HG03521 (cell line): ENCODE data around the gene PLXNB2.

Experiments used
- ATAC-seq: cut with Tn5 transposase; IDR thresholded peaks from one replicate; pipeline ENCODE4 v1.9.1; 2021; ENCODE audit warnings: mild to moderate bottlenecking, moderate library complexity; ENCODE audit not compliant: unreplicated experiment

PLXNB2 gene

DNA sequence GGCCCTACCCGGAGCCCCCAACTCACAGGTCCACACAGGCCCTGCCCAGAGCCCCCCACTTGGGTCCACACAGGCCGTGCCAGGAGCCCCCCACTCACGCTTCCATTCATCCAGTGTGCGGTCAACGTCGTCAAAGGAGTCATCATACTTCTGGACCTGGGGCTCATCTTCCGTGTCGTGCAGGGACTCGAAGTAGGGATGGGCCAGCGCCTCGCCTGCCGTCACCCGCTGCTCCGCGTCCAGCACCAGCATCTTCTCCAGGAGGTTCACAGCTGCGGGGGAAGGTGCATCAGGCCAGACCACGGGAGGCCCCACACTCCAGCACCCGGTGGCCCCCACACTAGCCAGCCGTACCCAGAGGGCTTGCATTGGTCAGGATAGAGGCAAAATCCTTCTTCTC, 52.3 kb downstream of the PLXNB2 start:
- no peak for ATAC-seq

DNA sequence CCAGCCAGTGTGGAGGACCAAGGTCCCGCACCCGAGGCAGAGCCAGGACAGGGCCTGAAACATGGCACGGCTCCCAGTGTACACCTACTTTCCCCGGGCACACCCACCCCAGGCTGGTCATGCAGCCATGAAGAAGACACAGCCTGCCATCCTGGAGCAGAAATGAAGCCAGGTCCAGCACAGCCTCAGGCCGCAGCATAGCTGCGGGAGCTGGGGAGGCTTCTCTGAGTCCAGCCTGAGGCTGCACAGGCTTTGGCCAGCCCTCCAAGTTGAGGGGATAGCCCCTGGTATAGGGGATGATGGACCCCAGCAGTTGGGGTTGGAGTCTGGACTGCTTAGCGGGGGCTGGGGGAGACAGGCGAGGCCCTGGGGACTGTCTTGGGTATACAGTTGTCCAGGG, 53.5 kb downstream of the PLXNB2 start:
- ATAC-seq, result no peak

DNA sequence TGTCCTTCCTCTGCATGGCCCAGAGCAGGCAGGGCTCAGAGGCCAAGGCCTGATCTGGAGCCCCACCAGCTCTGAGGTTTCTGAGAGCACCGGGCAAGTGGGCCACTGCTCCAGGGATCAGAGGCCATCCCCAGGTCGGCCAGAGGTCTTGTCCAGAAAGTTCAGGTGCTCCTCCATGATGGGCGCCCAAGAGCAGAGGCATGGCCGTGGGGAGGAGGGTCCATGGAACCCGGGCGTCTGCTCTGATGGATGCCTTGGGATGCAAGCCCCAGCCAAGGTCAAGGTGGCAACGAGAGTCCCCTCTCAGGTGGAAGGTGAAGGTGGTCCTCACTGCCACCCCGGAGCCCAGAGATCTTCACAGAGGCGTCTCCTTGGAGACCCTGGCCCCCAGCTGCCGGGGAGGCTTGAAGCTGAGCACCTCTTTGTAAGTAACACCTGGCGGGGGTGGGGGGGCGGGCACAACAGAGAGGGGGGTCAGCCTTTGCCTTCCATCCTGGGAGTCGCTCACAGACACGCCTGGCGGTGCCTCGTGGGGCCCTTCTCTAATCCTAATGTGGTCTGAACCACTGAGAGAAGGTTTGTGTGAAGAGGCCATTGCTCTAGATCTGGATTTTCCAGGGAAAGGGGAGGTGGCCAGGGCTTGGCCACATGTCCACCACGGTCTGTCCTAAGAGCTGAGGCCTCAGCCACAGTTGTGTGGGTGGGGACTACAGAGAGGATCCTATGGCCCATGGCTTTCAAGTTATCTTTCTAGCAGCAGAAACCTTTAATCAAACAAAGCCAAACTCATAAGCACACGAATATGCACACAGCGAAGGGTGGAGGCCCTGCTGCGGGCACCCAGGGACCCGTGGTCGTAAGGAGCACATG, 54.2 kb downstream of the PLXNB2 start:
- no peak for ATAC-seq

DNA sequence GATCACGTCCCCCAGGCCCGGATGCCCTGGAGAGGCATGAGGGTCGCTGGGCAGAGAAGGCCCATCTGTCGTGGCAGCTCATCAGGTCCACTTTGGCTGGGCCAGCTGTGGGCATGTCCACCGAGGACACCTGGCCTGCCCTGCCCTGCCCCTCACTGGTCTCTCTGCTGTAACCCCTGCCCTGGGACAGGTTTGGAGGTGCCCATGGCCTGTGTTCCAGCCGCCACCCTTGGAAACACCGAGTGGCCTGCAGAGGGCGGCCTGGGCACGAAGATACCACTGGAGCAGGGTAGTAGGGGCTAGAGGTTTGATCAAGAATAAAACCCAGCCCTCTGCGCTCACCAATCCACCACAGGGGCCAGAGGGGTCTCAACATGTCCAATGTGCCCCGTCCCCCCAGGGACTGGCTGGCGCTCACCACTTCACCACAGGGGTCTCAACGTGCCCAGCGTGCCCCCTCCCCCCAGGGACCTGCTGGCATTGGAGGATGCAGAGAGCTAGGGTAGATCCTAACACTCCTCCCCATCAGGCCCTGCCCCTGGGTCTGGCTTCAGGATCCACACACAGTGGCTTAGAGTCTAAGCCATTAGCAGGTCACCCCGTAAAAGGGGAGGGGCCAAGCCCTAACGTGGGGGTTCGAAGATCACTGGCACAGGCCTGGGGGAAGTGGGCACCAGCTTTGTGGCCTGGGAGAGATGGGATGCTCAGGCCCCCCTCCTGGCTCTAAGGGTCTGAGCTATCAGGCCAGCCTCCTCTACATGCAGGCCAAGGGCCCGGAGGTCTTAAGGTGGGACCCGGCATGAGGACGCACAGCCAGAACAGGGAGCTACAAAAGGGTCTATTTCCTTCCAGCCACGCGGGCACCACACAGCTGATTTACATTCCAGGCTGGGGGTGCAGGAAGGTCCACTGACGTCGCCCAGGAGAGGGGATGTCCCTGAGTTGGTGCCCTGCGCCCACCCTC, 55.1 kb downstream of the PLXNB2 start:
- ATAC-seq, result no peak

DNA sequence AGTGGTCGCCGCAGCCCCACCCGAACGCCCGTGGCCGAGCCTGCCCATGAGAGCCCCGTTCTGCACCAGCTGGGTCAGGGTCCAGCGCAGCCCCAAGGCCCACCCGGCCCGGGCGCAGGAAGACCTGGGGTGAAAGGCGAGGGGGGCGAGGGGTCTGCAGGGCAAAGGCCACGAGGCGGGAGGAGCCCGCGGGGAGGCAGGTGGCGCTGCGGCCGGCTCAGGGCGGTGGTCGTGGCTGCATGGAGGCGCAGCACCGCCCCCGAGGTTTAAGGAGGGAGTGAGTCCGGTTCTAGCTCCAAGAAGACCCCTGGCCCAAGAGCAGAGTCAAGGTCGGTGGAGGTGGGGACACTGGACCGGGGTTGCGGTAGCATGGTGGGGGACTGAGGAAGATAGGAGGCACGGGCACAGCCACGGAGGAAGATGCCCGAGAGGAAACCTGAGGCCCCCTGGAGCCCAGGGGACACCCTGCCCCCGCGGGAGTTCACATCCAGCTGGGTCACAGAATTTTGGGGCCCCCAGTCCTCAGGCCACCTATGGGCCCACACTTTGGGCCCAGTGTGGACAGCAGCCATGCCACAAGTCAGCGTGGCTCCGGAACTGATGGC, 55.9 kb downstream of the PLXNB2 start:
- no peak for ATAC-seq

DNA sequence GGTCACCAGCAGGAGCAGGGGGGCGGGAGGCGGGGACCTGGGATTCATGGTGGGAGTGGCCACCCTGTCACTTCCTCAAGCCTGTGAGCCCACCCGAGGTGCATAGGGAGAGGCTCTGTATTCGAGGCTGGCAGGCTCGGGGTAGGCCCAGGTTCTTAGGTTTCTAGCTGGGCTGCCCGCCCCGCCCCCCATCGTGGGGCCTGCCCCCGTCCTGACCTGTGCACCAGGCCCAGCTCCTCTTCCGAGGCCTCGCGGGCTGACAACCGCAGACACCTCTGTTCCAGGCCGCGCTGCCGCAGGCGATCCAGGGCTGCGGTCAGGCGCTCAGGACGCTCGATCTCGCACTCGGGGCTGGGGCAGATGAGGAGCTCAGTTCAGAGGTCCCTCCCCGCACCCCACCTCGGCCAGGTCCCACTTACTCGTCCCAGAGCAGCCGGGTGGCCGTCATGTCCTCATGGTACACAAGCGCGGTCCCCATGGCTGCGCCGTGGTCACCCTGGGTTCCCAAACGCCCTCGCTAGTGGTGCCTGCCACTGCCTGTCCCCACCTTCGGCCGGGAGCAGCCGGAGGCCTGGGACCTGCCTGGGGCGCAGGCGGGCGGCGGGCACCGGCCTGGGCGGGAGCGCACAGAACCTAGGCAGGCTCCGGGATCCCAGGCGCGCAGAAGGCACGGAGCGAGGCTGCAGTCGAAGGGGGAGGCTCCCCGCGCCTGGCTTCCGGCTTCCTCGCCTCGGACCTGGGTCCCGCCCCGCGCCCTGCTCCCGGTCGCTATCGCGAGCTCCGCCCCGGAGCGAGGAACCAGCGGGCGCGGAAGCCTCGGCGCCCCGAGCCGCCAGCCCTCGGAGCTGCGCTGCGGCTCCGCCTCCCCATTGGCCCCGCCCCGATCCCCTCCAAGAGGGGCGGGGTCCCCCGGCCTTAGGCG, 56.6 kb downstream of the PLXNB2 start, which contains the start of gene HDAC10:
HDAC10 (minus strand) TSS at position 711 of the 922 bp plus-strand sequence; CDS start at position 478, 233 bp downstream.
- ATAC-seq, result peak; percentile 56

DNA sequence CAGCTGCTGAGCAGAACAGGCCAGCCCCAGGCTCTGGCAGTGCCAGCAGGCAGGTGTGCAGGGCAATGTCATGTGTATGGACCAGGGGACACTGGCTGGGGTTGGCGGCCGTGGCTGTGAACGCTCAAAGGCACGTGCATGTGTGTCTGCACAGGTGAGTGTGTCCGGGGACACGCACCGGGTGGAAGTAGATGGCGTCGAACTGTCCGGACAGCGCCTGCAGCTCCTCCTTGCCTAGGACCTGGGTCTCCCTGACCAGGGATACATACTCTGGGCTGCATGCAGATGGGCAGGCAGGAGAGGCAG, 57.2 kb downstream of the PLXNB2 start:
- no peak for ATAC-seq

DNA sequence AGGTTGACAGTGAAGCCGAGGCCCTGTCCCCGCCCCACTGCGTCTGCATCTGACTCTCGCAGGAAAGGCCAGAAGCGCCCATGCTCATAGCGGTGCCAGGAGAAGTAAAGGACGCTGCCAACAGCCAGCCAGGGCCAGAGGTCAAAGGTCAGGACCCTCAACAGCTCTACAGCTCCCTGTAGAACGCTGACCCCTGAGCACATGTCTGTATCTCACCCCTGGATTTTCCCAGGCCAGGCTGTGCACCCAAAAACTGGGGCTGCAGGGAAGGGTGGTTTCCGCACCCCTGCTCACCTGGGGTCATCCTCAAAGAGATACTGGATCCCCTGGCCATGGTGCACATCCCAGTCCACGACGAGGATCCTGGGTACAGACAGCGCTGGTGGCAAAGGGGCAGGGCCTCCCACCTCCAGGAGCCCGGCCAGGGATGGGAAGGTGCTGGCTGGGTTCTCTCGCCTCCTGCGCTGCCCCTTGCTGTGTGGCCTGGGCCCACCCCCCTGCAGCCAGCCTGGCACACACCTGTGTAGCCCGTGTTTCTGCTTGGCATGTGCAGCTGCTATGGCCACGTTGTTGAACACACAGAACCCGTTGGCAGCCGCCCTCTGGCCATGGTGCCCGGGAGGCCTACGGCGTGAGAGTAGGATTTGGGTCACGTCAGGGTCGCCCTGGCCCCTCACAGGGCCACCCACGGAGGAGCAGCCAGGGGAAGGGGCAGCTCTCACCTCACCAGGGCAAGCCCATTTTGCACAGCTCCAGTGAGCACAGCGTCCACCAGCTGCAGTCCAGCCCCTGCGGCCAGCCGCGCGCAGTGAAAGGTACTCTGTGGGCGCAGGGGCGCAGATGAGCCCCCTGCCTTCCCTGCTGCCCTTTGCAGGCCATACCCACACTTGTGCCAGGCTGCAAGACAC, 57.9 kb downstream of the PLXNB2 start:
- no peak for ATAC-seq

DNA sequence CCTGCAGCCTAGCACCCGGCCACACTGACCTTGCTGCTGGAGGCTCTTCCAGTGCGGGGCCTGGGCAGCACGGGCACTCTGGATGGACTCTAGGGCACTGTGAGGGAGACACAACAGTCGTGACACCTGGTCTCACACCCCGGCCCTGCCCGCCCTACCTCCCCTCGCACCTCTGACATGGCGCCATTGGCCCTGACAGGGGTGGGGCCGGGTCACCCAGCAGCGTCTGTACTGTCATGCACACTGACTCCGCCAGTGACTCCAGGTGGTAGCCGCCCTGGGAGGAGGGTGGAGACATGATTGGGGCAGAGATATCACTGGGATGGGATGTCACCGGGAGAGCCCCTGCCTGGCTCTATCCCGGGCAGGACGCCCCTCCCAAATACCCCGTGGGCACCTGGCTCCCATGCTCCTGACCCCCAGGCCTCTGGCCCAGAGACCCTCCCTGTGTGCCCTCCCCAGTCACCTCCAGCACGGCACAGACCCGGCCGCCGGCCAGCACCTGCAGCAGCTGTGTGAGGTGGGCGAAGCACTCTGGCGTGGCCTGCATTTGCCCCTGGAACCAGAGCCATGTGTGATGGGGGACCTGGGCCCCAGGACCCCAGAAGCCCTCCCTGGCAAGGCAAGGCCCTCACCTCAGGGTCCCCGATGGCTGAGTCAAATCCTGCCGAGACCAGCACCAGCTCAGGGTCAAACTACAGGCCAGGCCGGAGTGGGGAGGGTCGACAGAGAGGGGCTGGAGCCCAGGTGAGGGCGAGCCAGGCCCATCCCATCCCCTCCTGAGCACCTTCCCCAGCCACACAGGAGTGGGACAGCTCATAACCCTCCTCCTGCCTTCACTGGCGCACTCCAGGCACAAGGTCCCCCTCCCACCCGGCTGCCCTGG, 59.0 kb downstream of the PLXNB2 start:
- no peak for ATAC-seq

DNA sequence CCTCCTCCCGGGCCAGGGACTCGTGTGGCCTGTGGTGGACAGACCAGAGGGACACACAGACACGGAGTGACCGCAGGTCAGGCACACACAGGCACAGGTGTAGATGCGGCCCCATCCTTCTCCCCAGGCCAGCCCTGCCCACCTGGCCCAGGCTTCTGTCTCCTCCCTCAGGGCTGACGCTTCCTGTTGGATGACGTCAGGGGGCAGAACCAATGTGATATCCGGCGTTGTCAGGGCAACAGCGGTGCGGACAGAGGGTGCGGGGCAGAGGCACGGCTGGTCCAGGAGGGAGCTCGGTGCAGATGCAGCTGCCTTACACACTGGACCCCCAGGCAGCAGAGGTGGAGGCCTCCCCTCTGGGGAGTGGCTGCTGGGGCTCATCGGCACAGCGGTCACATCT, 59.7 kb downstream of the PLXNB2 start:
- no peak for ATAC-seq

DNA sequence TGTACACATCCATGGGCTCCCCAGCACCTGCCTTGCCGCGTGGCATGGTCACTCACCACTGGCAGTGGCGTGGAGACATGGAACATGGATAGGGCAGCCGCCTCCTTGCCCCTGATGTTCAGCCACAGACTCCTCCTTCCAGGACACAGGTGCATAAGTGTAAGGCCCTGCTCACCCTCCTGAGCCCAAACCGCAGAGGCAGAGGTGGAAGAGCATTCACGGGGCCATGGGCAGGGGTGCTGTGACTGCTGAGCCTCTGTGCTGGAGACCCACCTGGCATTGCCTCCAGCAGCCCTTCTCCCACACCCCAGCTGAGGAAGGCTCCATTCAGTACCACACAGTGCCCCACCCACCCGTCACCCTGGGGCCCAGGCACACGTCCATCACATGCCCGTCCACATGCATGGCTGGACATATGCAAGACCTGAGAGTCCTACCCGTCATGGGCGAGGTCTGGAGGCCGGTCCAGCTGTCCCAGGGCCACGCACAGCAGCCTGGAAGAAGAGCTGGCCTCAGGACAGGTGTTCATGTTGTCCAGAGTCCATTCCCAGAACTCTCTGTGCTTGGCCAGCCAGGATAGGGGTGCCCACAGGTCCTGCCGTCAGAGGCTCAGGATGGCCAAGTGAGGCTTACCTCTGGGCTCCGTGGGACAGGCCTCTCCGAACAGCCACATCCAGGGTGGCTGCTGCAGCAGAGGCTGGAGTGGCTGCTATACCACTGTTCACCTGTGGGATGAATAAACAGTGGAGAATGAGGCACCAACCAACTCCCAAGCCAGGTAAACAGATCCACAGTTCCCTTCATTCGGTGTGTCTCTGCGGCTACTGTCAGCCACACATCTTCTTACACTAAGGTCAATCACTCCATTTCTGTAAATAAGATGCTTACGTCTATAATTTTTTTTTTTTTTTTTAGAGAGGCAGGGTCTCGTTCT, 60.9 kb downstream of the PLXNB2 start:
- no peak for ATAC-seq

DNA sequence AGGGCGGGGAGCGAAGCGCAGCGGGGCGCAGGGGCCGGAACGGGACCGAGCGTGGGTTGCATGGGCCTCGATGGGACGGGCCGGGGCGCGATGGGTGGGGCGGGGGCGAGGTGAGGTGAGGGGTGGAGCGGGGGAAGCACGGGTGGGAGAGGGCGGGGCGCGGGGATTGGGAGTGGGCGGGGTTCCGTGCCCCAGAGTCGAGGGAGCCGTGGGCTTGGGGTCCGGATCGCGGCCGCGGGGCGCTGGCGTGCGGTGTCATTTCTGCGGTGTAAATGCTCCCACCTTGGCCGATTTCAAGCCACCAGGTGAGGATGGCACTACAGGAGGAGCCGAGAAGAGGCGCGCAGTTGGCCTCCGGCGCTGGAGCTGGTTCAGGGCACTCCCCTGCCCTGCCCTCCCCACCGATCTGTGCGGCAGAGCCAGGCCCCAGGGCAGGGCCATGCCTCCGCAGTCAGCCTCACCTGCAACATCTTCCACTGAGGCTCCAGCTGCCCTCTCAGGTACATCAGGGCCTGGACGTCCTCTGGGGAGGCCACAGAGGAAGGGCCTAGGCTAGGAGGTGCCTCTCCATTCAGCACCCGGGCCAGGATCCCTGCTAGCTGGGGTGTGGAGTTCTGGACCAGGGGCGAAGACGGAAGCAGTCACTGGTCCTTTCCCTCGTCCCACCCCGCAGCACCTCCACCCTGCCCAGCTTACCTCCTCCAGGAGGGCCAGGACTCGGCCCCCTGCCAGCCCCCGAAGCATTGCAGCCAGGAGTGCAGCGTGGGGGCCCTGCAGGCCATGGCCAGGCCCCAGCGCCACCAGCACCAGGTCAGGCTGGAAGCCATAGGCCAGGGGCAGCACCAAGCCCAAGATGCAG, 62.0 kb downstream of the PLXNB2 start:
- ATAC-seq, result peak; percentile 0

DNA sequence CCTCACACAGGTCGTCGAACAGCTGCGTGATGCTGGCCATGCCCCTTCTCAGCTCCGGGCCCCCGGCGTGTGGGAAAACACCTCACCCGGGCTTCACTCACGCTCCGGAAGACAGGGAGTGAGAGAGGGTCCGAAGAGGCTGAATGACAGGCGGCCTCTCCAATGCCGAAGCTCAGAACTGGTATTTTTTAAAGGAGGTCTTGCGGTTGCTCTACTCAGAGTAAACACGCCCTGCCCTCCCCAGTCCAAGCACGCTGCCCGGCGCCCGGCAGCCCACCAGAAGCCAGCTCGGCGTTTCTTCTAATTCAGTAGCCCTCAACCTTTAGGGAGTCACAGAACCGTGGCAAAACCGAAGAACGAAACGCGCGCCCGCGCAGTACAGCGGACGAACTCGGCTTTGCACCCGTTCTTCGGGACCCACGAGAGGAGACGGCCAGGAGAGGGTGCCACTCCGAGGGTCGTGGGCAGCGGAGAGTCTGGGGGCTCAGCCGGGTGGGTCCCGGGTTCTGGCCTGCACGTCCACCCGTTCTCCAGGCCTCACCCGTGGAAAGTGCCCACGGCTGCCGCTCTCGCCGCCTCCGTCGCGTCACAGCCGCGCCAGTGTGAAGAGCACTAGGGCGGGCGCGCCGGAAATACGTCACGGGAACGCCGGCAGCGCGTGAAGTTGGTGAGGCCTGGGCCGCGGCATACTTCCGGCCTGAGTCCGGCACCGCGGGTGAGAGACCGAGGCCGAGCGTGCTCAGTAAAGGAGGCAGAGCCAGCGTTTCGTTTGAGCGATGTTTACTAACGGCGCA, 62.8 kb downstream of the PLXNB2 start, which contains the start of gene TUBGCP6:
TUBGCP6 (minus strand) TSS at position 604 of the 794 bp plus-strand sequence; CDS start at position 40, 564 bp downstream.
- ATAC-seq, result peak; percentile 65

DNA sequence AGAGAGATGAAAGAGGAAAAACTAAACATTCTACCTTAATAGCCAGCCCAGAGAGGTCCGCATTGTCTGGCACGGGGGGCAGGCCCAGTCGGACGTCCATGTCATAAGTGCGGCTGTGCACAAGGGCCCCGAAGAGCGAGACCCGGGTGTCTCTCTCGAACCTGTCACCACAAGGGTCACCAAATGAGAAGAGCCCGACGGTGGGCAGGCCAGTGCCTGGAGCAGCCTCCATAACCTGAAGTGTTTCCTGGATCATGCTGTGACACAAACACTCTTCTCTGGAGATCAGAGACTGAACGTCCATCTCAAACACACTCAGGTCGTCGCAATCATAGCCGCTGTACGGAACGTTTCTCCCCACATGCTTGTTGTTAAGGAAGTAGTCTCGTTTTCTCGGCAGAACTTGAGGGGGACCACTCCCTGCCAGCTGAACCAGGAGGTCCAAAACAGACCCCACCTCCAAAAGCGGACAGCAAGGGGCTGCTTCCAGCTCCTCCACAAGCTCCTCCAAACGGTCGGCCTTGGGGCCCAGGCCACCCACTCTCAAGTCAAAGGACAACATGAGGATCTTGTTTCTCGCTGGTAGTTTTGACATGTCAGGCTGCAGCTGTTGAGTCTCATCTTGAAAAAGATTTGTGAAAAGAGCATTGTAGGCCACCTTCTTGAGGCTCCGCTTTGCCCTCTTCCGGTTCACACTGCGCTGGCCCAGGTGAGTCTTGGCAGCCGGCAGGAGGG, 63.6 kb downstream of the PLXNB2 start:
- ATAC-seq, result no peak
